KOPT-K1 (cell line): ENCODE data around the gene ACKR3.

ENCODE experiments used
- H3K27ac ChIP-seq: fragments of 200-600 bp; sonication (generic); 2 replicates; pipeline ENCODE4 v1.5.1; 2016; ENCODE audit warnings: antibody characterized with exemption, mild to moderate bottlenecking, low read depth, low read length; ENCODE audit not compliant: poor library complexity, severe bottlenecking
- H3K36me3 ChIP-seq: fragments of 200-600 bp; sonication (generic); 2 replicates; pipeline ENCODE4 v1.5.1; 2017; ENCODE audit warnings: antibody characterized with exemption, mild to moderate bottlenecking, low read length, moderate library complexity; ENCODE audit not compliant: insufficient read depth
- H3K9me3 ChIP-seq: fragments of 200-600 bp; sonication (generic); 2 replicates; pipeline ENCODE4 v1.5.1; 2017; ENCODE audit warnings: antibody characterized with exemption, low read length, mild to moderate bottlenecking; ENCODE audit not compliant: insufficient read depth, poor library complexity, severe bottlenecking

Gene ACKR3

GRCh38 chr2:236601316-236602202 lies 31.9 kb downstream of the ACKR3 start:
- Histone ChIP-seq H3K36me3 (no peaks in the 10 kb centered on the region), H3K27ac (no peak overlapping the region), H3K9me3 (no peaks in the 10 kb centered on the region)

GRCh38 chr2:236602678-236603077 lies 33.1 kb downstream of the ACKR3 start:
- no peaks in the 10 kb centered on the region for H3K9me3 ChIP-seq
- H3K27ac ChIP-seq = no peak overlapping the region
- no peaks in the 10 kb centered on the region for H3K36me3 ChIP-seq

GRCh38 chr2:236603361-236604015 lies 33.9 kb downstream of the ACKR3 start:
- Histone ChIP-seq H3K36me3 (no peaks in the 10 kb centered on the region), H3K27ac (no peak overlapping the region), H3K9me3 (no peaks in the 10 kb centered on the region)

- no peaks in the 10 kb centered on the region for H3K9me3 ChIP-seq
- H3K27ac ChIP-seq = no peak overlapping the region
- no peaks in the 10 kb centered on the region for H3K36me3 ChIP-seq
Measured at GRCh38 chr2:236604575-236605344, 35.1 kb downstream of the ACKR3 start.

GRCh38 chr2:236605345-236605734 lies 35.7 kb downstream of the ACKR3 start:
- Histone ChIP-seq H3K9me3 (no peaks in the 10 kb centered on the region), H3K36me3 (no peaks in the 10 kb centered on the region), H3K27ac (no peak overlapping the region)

GRCh38 chr2:236606023-236606422 lies 36.4 kb downstream of the ACKR3 start:
- H3K36me3 ChIP-seq = no peaks in the 10 kb centered on the region
- no peak overlapping the region for H3K27ac ChIP-seq
- no peaks in the 10 kb centered on the region for H3K9me3 ChIP-seq

GRCh38 chr2:236607471-236608187 lies 38.0 kb downstream of the ACKR3 start:
- H3K36me3 ChIP-seq = no peaks in the 10 kb centered on the region
- no peak overlapping the region for H3K27ac ChIP-seq
- no peaks in the 10 kb centered on the region for H3K9me3 ChIP-seq

GRCh38 chr2:236608188-236608525 lies 38.5 kb downstream of the ACKR3 start:
- no peaks in the 10 kb centered on the region for H3K36me3 ChIP-seq
- H3K27ac ChIP-seq = no peak overlapping the region
- H3K9me3 ChIP-seq = no peaks in the 10 kb centered on the region

- Histone ChIP-seq H3K27ac (no peak overlapping the region), H3K36me3 (no peaks in the 10 kb centered on the region), H3K9me3 (no peaks in the 10 kb centered on the region)
Measured at GRCh38 chr2:236608710-236609109, 39.1 kb downstream of the ACKR3 start.

- Histone ChIP-seq H3K9me3 (no peaks in the 10 kb centered on the region), H3K27ac (no peak overlapping the region), H3K36me3 (no peaks in the 10 kb centered on the region)
Measured at GRCh38 chr2:236610991-236611821, 41.6 kb downstream of the ACKR3 start.

GRCh38 chr2:236612737-236613136 lies 43.1 kb downstream of the ACKR3 start:
- no peak overlapping the region for H3K27ac ChIP-seq
- H3K9me3 ChIP-seq = no peaks in the 10 kb centered on the region
- no peaks in the 10 kb centered on the region for H3K36me3 ChIP-seq

GRCh38 chr2:236613612-236614011 lies 44.0 kb downstream of the ACKR3 start:
- Histone ChIP-seq H3K9me3 (no peaks in the 10 kb centered on the region), H3K36me3 (no peaks in the 10 kb centered on the region), H3K27ac (no peak overlapping the region)

GRCh38 chr2:236614551-236614950 lies 44.9 kb downstream of the ACKR3 start:
- no peaks in the 10 kb centered on the region for H3K9me3 ChIP-seq
- H3K36me3 ChIP-seq = no peaks in the 10 kb centered on the region
- no peak overlapping the region for H3K27ac ChIP-seq

- Histone ChIP-seq H3K9me3 (no peaks in the 10 kb centered on the region), H3K27ac (no peak overlapping the region), H3K36me3 (no peaks in the 10 kb centered on the region)
Measured at GRCh38 chr2:236616031-236616430, 46.4 kb downstream of the ACKR3 start.
